Upper lobe of left lung (tissue), 6 donors: ENCODE measurements around the gene TFIP11. TPM values are rescaled to one million over a fixed set of nuclear protein-coding genes. Genes with fewer than 3 reads are reported as not detected.

ENCODE experiments used
- ATAC-seq, 2 donors: fragments of 200-7000 bp; cut with Tn5 transposase; one replicate each; pipeline ENCODE4 v1.9.1; 2022; ENCODE audit warnings: mild to moderate bottlenecking in 2 of 2, moderate library complexity in 2 of 2; ENCODE audit not compliant: low FRiP score in 2 of 2
- DNase-seq, 2 donors: peaks; one replicate each; pipeline ENCODE4 v3.0.0-alpha.2; 2019 to 2020
- H3K27ac ChIP-seq, 4 donors: fragments of 200-600 bp; sonication (generic); one replicate each; pipeline ENCODE4 v1.5.1; 2016 to 2019
- H3K27me3 ChIP-seq, 4 donors: fragments of 200-600 bp; sonication (generic); one replicate each; pipeline ENCODE4 v1.5.1; 2017 to 2019
- H3K36me3 ChIP-seq, 4 donors: fragments of 200-600 bp; sonication (generic); one replicate each; pipeline ENCODE4 v1.5.1; 2016 to 2019
- H3K4me1 ChIP-seq, 4 donors: fragments of 200-600 bp; sonication (generic); one replicate each; pipeline ENCODE4 v1.5.1; 2018 to 2019
- H3K4me3 ChIP-seq, 4 donors: fragments of 200-600 bp; sonication (generic); one replicate each; pipeline ENCODE4 v1.5.1; 2017 to 2019; ENCODE audit warnings: mild to moderate bottlenecking in 2 of 4, moderate library complexity in 1 of 4
- H3K9me3 ChIP-seq, 4 donors: fragments of 200-600 bp; sonication (generic); one replicate each; pipeline ENCODE4 v1.5.1; 2018 to 2019
- EP300 ChIP-seq, 4 donors: sonication (generic); formaldehyde crosslinking; IDR thresholded peaks; one replicate each; pipeline ENCODE4 v1.5.1; 2017; ENCODE audit warnings: antibody characterized with exemption in 4 of 4, control low read depth in 2 of 4
- POLR2A ChIP-seq, 4 donors: fragments of 450-650 bp; IDR thresholded peaks; one replicate each; pipeline ENCODE4 v1.5.1; 2016 to 2017; ENCODE audit warnings: antibody characterized with exemption in 4 of 4, mild to moderate bottlenecking in 2 of 4
- POLR2AphosphoS5 ChIP-seq, 2 donors: sonication (generic); formaldehyde crosslinking; IDR thresholded peaks; one replicate each; pipeline ENCODE4 v1.5.1; 2017; ENCODE audit warnings: antibody characterized with exemption in 2 of 2
- WGBS, 2 donors: methylation state at CpG; one replicate each; pipeline ENCODE4 v1.1.5; 2017 to 2018; 5-methylcytosine and 5-hydroxymethylcytosine counted together
- total RNA-seq, 6 donors: library from RNA; depleted of rRNA in 4 of 6; stranded (reverse); fragments of >200 nt in 4 of 6; gene quantifications; one replicate each; pipeline versions ENCODE4 v1.1.0 to v1.2.1, GENCODE V29; 2016 to 2021
- TF ChIP-seq, protein P1 (sequence below), 6 experiments: fragments of 450-650 bp in 4 of 6; fragments of 200-600 bp in 2 of 6; sonication (generic) in 2 of 6; IDR thresholded peaks; one replicate each; pipeline ENCODE4 v1.5.1; 2016 to 2019; ENCODE audit warnings: antibody characterized with exemption in 6 of 6
- donor health status: DM: no; HTN: no; CAD: no; lungs with moderate emphysema.
- donor health status: DM: no; HTN: yes; CAD: no; lungs with severe emphysema.

The TFIP11 gene
- total RNA-seq, 6 donors from 2014 or later = 26.3 to 37.7 (median 32.6) TPM

GRCh38 chr22:26483043-26483438, 29.2 kb downstream of the TFIP11 start:
- Histone ChIP-seq H3K4me1 (peaks cover 49 to 72% (median 56%) of the 10 kb centered on the region in 4 donors), H3K9me3 (no peaks in the 10 kb centered on the region), H3K36me3 (peaks cover under 1 to 17% (median 7%) of the 10 kb centered on the region in 4 donors), H3K27me3 (no peaks in the 10 kb centered on the region), H3K4me3 (peak overlapping the region; percentile 64 to 91 (median 90)), H3K27ac (peak overlapping the region; percentile 95 to 98 (median 96))
- TF ChIP-seq, protein P1, sequence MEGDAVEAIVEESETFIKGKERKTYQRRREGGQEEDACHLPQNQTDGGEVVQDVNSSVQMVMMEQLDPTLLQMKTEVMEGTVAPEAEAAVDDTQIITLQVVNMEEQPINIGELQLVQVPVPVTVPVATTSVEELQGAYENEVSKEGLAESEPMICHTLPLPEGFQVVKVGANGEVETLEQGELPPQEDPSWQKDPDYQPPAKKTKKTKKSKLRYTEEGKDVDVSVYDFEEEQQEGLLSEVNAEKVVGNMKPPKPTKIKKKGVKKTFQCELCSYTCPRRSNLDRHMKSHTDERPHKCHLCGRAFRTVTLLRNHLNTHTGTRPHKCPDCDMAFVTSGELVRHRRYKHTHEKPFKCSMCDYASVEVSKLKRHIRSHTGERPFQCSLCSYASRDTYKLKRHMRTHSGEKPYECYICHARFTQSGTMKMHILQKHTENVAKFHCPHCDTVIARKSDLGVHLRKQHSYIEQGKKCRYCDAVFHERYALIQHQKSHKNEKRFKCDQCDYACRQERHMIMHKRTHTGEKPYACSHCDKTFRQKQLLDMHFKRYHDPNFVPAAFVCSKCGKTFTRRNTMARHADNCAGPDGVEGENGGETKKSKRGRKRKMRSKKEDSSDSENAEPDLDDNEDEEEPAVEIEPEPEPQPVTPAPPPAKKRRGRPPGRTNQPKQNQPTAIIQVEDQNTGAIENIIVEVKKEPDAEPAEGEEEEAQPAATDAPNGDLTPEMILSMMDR (IDR thresholded peaks at IDR 0.05) = no peak
- TF ChIP-seq EP300 (IDR thresholded peaks at IDR 0.05) = no peak
- no peak for TF ChIP-seq POLR2AphosphoS5 (IDR thresholded peaks at IDR 0.05)
- TF ChIP-seq POLR2A (IDR thresholded peaks at IDR 0.05) = no peak
- WGBS, 2 donors = 9 to 18% methylated on average over 3 to 7 of the region's 7 CpGs
- DNase-seq (no peak), ATAC-seq (peak in 1 of 2 donors; percentile 5)

- WGBS, 2 donors = 45 to 61% methylated on average over 5 of the region's 5 CpGs
- Histone ChIP-seq H3K27ac (no peak overlapping the region), H3K4me3 (no peak overlapping the region), H3K27me3 (no peaks in the 10 kb centered on the region), H3K36me3 (peaks cover 0 to 17% (median 0%) of the 10 kb centered on the region in 4 donors), H3K4me1 (peaks cover 49 to 72% (median 56%) of the 10 kb centered on the region in 4 donors), H3K9me3 (no peaks in the 10 kb centered on the region)
- DNase-seq (no peak), ATAC-seq (no peak)
- TF ChIP-seq, protein P1 (IDR thresholded peaks at IDR 0.05) = no peak
These were observed 30.1 kb downstream of the TFIP11 start for GRCh38 chr22:26482161-26482560.

DNA sequence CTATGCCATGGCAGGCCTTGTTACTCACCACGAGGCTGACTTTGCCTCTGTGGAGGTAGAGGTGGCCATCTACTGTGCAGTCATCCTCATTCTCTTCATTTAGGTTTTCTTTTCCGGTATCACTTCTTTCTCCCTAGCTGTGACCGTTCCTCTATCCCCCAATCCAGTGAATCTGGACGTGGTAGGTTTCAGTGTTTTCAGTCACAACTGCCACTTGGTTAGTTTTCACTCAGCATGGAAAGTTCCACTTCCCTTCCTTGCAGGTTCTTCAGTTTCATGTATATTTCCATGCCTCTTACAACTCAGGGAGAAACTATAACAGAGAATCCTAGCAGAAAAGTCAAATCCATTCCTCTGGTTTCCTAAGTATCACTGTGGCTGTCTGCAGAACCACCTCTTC, 30.6 kb downstream of the TFIP11 start:
- Histone ChIP-seq H3K4me3 (no peak overlapping the region), H3K36me3 (peaks cover 0 to 22% (median 2%) of the 10 kb centered on the region in 4 donors), H3K4me1 (peaks cover 49 to 72% (median 56%) of the 10 kb centered on the region in 4 donors), H3K27ac (no peak overlapping the region), H3K9me3 (no peaks in the 10 kb centered on the region), H3K27me3 (no peaks in the 10 kb centered on the region)
- 76 to 79% methylated on average over 4 of the region's 4 CpGs for WGBS, 2 donors
- no peak for ATAC-seq
- DNase-seq = no peak
- TF ChIP-seq, protein P1 (IDR thresholded peaks at IDR 0.05) = no peak
- TF ChIP-seq EP300 (IDR thresholded peaks at IDR 0.05) (no peak), POLR2A (IDR thresholded peaks at IDR 0.05) (no peak), POLR2AphosphoS5 (IDR thresholded peaks at IDR 0.05) (no peak)

DNA sequence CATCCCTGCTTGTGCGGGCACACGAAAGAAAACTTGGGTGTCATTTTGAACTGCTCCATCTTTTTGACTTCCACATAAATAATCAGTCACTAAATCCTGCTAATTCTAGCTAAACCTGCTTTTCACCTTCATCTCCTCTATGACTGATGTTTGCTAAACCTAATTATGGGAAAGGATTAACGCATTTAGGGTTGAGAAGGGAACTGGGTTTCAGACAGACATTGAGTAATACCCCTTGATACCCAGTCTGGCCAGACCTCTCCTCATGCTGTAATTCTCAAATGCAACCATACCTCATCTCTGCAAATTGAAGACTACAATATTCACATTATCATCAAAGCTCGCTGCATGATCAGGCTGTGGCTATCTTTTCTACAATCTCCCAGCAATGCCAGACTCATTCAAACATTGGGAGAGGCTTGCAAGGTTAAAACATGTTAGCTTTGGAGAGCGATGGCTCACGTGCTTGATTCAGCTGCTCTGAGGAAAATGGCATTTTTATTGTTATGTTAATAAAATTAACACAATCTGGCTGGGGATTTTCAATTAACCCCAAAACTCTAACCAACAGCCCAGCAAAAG, 31.1 kb downstream of the TFIP11 start:
- 69 to 83% methylated on average over 6 of the region's 6 CpGs for WGBS, 2 donors
- TF ChIP-seq POLR2A (IDR thresholded peaks at IDR 0.05) (no peak), EP300 (IDR thresholded peaks at IDR 0.05) (no peak), POLR2AphosphoS5 (IDR thresholded peaks at IDR 0.05) (no peak)
- TF ChIP-seq, protein P1 (IDR thresholded peaks at IDR 0.05) = no peak
- Histone ChIP-seq H3K4me1 (peaks cover 49 to 69% (median 56%) of the 10 kb centered on the region in 4 donors), H3K27me3 (no peaks in the 10 kb centered on the region), H3K27ac (no peak overlapping the region), H3K9me3 (no peaks in the 10 kb centered on the region), H3K36me3 (peaks cover 1 to 27% (median 3%) of the 10 kb centered on the region in 4 donors), H3K4me3 (no peak overlapping the region)
- DNase-seq = no peak
- no peak for ATAC-seq

DNA sequence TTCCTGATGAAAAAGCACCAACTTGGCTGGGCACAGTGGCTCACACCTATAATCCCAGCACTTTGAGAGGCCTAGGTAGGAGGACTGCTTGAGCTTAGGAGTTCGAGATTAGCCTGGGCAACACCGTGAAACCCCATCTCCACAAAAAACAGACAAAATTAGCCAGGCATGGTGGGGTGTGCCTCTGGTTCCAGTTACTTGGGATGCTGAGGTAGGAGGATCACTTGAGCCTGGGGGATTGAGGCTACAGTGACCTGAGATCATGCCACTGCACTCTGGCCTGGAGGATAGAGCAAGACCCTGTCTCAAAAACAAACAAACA, 31.7 kb downstream of the TFIP11 start:
- Histone ChIP-seq H3K27ac (no peak overlapping the region), H3K36me3 (peaks cover 5 to 33% (median 8%) of the 10 kb centered on the region in 4 donors), H3K27me3 (no peaks in the 10 kb centered on the region), H3K4me1 (peaks cover 45 to 63% (median 53%) of the 10 kb centered on the region in 4 donors), H3K9me3 (no peaks in the 10 kb centered on the region), H3K4me3 (no peak overlapping the region)
- DNase-seq = no peak
- TF ChIP-seq, protein P1 (IDR thresholded peaks at IDR 0.05) = no peak
- TF ChIP-seq EP300 (IDR thresholded peaks at IDR 0.05) (no peak), POLR2AphosphoS5 (IDR thresholded peaks at IDR 0.05) (no peak), POLR2A (IDR thresholded peaks at IDR 0.05) (no peak)
- WGBS, 2 donors = 79 to 80% methylated on average over 2 of the region's 2 CpGs
- no peak for ATAC-seq
